GM06990 (cell line): ENCODE data around the gene C2orf69.

ENCODE experiments used
- DNase-seq: peaks from one replicate; pipeline ENCODE4 v3.0.0-alpha.2; 2011; ENCODE audit not compliant: insufficient read length; ENCODE audit errors: extremely low read depth
- H3K27me3 ChIP-seq: replicated peaks from 2 replicates; pipeline ENCODE4 v1.6.0; 2011; ENCODE audit warnings: low read length; ENCODE audit not compliant: control insufficient read depth, insufficient read depth
- H3K36me3 ChIP-seq: 2 replicates; pipeline ENCODE4 v1.5.1; 2011; ENCODE audit warnings: low read length; ENCODE audit not compliant: control insufficient read depth, insufficient read depth
- H3K4me3 ChIP-seq: replicated peaks from 2 replicates; pipeline ENCODE4 v1.5.1; 2011; ENCODE audit warnings: low read depth, mild to moderate bottlenecking, control low read depth, low read length
- TF ChIP-seq, protein P1 (sequence below): IDR thresholded peaks from 2 replicates; pipeline ENCODE4 v1.5.1; 2011; ENCODE audit warnings: low read length, control low read depth, mild to moderate bottlenecking, inconsistent platforms; ENCODE audit not compliant: insufficient read depth, poor library complexity, severe bottlenecking

The C2orf69 gene

DNA sequence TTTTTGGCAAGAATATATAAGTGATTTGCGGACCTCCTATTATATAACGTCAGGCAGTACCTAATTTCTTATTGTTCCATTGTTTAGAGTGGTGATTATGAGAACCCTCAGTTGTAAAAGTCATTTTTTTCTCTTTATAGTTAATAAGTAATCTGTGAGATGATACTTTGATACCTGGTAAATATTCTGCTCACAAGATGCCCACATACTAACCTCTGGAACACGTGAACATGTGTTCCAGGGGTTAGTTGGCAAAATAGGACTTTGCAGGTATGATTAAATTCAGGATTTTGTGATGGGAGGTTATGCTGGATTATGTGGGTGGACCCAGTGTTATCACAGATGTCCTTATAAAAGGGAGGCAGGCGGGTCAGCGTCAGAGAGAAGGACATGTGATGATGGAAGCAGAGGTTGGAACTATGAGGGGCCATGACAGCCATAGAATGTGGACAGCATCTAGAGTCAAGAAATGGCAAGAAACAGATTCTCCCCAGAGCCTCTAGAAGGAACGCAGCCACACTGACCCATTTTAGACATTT is 61.1 kb downstream of the C2orf69 start:
- Histone ChIP-seq H3K27me3 (no peaks in the 10 kb centered on the region), H3K4me3 (no peak overlapping the region), H3K36me3 (no peaks in the 10 kb centered on the region; the same call in none of the 2 replicates)
- DNase-seq = no peak
- TF ChIP-seq, protein P1, sequence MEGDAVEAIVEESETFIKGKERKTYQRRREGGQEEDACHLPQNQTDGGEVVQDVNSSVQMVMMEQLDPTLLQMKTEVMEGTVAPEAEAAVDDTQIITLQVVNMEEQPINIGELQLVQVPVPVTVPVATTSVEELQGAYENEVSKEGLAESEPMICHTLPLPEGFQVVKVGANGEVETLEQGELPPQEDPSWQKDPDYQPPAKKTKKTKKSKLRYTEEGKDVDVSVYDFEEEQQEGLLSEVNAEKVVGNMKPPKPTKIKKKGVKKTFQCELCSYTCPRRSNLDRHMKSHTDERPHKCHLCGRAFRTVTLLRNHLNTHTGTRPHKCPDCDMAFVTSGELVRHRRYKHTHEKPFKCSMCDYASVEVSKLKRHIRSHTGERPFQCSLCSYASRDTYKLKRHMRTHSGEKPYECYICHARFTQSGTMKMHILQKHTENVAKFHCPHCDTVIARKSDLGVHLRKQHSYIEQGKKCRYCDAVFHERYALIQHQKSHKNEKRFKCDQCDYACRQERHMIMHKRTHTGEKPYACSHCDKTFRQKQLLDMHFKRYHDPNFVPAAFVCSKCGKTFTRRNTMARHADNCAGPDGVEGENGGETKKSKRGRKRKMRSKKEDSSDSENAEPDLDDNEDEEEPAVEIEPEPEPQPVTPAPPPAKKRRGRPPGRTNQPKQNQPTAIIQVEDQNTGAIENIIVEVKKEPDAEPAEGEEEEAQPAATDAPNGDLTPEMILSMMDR = no peak

DNA sequence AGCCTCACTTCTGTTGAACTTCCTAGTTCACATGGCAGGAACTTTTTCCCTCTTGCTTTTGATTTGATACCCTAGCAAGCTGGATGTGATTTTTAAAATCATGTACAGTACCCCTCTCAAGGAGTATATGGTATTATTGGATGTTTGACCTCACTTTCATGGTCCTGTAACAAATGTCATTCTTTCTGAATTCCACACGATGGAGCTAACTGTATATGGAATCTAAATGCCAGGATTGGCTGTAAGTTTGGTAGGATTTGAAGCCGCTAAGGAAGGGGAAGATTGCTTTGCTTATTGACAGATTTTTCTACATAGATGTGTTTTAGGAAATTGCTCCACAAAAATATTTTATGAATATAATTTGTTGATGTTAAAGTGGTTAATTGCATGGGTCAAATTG is 62.6 kb downstream of the C2orf69 start:
- H3K36me3 ChIP-seq = no peaks in the 10 kb centered on the region; the same call in none of the 2 replicates
- DNase-seq = no peak
- TF ChIP-seq, protein P1 = peak; percentile 6
- no peak overlapping the region for H3K4me3 ChIP-seq
- no peaks in the 10 kb centered on the region for H3K27me3 ChIP-seq

DNA sequence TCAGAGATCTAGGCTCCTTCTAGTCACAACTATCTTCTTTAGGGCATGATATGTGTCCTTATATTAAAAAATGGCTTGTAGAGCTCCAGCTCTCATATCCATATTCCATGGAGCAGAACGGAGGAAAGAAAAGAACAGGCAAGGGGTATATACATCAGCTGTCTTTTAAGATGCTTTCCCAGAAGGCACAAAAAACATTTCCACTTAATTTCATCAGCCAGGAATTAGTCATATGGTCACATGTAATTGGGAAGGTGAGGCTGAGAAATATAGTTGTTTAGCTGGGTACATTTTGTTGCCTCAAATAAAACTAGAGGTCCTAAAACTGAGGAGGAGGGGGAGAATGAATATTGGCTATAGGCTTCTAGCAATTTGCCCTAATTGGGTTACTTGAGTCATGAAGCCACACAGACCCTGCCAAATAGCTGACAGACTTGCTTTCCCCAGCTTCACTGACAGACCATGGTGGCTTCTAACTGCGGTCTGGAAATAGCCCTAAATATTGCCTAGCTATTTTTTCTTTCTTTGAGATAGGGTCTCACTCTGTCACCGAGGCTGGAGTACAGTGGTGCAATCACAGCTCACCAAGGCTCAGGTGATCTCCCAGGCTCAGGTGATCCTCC is 64.3 kb downstream of the C2orf69 start:
- H3K27me3 ChIP-seq = no peaks in the 10 kb centered on the region
- H3K4me3 ChIP-seq = no peak overlapping the region
- TF ChIP-seq, protein P1 = no peak
- DNase-seq = no peak
- H3K36me3 ChIP-seq = no peaks in the 10 kb centered on the region; the same call in 1 of the 2 replicates
